Measurements from ENCODE around the gene C11orf54. TPM values are rescaled to one million over a fixed set of nuclear protein-coding genes. Genes with fewer than 3 reads are reported as not detected.
A peak's percentile ranks its signal among the peaks of the same experiment; 100 is the strongest.

The C11orf54 gene
- 28.9 TPM for polyA plus RNA-seq (2012; ENCODE audit: missing spikeins)

DNA sequence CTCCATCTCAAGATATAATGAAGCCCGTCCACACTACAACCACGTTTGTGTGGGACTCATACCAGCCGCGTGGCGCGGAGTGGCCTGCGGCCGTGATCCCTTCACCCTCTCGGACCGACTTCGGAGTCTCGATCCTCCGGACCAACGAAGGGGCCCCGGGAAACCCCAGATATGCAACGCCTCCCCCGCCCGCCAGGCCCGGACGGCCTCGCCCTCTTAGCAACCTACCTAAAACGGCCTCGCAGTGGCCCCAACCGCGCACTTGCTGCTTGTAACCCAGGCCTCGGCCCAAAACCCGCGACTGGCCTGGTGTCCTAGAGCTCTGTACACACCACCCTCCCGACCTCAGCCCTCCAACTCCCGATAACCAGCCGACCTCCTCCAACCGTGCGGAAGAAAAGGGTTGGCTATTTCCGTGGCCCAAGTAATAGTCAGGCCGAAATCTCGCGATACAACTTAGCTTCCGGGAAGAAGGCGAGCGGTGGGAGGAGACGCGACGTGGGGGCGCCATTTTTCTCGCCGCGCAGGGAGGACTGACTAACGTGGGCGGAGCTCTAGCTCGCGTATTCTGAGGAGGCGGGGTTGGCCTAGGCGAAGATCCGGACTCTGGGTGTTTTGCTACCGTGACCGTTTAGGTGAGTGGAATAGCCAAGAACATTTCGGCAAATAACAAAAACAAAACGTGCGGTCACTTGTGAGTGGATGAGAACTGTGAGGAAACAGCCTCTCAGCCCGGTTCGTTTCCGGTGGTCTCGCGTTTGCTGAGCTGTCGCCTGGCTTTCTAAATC, at the start of gene C11orf54, which contains the start of gene TAF1D:
C11orf54 (plus strand) TSS at position 579 of the 788 bp plus-strand sequence. CDS start 5,722 bp downstream, outside the sequence.
TAF1D (minus strand) TSS at position 402 of the 788 bp plus-strand sequence. CDS start 2,191 bp downstream, outside the sequence.
- TF ChIP-seq POLR2A (IDR thresholded peaks at IDR 0.05; ENCODE audit: low read depth, low read length) (peak; percentile 99), TAF1 (IDR thresholded peaks at IDR 0.05; ENCODE audit: borderline replicate concordance, low read depth, low read length) (peak; percentile 96), POLR2AphosphoS5 (IDR thresholded peaks at IDR 0.05; ENCODE audit: low read depth, low read length) (peak; percentile 100)
- peak; percentile 94 for FAIRE-seq
- DNase-seq (ENCODE audit: insufficient read length): peak; percentile 80

DNA sequence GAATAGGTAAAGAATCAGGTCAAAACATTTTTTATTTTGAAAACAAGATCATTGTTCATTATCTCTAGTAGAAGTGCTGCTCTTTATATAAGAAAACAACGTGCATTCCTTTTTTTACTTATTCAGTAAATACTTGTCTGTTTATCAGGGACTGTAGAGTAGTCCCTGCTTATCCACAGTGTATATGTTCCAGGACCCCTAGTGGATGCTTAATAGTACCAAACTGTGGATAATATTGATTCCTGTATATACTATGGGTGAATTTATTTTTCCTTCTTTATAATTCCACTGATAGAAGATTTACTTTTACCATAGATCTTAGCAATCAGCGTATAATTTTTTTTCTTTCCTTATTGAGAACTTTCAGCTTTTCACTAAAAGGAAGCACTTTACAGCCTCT, 47.4 kb upstream of the C11orf54 start:
- TF ChIP-seq POLR2AphosphoS5 (IDR thresholded peaks at IDR 0.05; ENCODE audit: low read depth, low read length): no peak
- no peak for DNase-seq (ENCODE audit: insufficient read length)
- no peak for FAIRE-seq

DNA sequence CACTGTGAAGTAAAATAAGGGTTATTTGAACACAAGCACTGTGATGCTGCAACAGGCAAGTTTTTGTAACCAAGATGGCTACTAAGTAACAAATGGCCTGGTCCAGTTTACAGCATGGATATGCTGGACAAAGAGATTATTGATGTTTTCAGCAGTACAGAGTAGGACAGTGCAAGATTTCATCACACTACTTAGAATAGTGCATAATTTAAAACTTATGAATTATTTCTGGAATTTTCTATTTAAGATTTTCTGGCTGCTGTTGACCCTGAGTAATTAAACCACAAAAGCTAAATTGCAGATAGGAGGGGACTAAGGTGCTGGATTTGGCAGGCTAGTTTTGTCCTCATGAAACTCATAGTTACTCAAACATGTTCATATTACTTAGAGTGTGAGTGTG, 46.9 kb upstream of the C11orf54 start:
- no peak for TF ChIP-seq POLR2A (IDR thresholded peaks at IDR 0.05; ENCODE audit: low read depth, low read length)
- TF ChIP-seq POLR2AphosphoS5 (IDR thresholded peaks at IDR 0.05; ENCODE audit: low read depth, low read length): no peak
- no peak for TF ChIP-seq TAF1 (IDR thresholded peaks at IDR 0.05; ENCODE audit: borderline replicate concordance, low read depth, low read length)
- FAIRE-seq: no peak
- no peak for DNase-seq (ENCODE audit: insufficient read length)

DNA sequence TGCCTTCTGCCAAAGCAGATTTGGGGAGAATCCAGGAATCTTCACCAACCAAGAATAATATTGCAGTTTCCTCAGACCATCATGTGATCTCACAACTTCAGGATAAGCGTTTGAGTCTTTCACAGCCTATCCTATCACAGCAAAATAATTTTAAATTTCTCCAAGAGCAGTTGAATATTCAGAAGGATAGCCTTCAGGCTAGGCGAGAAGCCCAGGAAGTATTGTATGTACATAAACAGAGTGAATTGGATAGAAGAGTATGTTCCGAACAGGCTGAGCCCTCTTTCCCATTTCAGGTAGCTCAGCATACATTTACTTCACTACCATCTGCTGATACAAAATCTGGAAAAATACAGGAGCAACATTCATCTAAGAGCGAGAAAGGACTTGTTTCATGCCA, 43.9 kb upstream of the C11orf54 start:
- TF ChIP-seq POLR2A (IDR thresholded peaks at IDR 0.05; ENCODE audit: low read depth, low read length): no peak
- no peak for DNase-seq (ENCODE audit: insufficient read length)
- no peak for FAIRE-seq

DNA sequence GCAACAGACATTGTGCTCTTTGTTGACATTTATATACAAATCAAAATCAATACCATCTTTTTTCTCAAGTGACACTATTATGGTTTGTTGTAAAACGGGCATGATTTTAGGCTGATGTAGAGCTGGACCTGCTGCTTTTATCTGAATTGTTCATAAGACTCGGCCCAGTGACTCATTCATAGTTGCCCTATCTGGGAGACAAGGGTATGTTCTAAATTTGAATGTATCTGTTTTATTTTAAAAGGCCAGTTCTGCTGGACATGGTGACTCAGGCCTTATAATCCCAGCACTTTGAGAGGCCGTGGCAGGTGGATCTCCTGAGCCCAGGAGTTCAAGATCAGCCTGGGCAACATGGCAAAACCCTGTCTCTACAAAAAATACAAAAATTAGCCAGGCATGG, 40.6 kb upstream of the C11orf54 start:
- no peak for DNase-seq (ENCODE audit: insufficient read length)
- no peak for FAIRE-seq
- no peak for TF ChIP-seq POLR2A (IDR thresholded peaks at IDR 0.05; ENCODE audit: low read depth, low read length)
- TF ChIP-seq POLR2AphosphoS5 (IDR thresholded peaks at IDR 0.05; ENCODE audit: low read depth, low read length): no peak

DNA sequence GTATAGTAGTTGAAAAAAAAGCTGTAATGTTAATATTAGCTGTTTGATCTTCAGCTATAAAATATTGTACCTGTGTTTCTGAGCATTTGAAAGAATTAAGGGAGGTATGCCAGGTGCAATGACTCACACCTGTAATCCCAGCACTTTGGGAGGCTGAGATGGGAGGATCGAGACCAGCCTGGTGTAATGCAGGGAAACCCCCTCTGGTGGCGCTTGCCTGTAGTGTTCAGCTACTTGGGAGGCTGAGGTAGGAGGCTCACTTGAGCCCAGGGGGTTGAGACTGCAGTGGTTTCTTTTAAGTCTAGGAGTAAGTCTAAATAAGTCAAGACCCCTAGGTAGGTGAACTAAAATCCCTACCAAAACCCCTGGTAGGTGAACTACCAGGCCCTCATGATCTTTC, 37.2 kb upstream of the C11orf54 start:
- TF ChIP-seq POLR2AphosphoS5 (IDR thresholded peaks at IDR 0.05; ENCODE audit: low read depth, low read length) (no peak), POLR2A (IDR thresholded peaks at IDR 0.05; ENCODE audit: low read depth, low read length) (no peak), TAF1 (IDR thresholded peaks at IDR 0.05; ENCODE audit: borderline replicate concordance, low read depth, low read length) (no peak)
- FAIRE-seq (no peak), DNase-seq (ENCODE audit: insufficient read length) (no peak)

DNA sequence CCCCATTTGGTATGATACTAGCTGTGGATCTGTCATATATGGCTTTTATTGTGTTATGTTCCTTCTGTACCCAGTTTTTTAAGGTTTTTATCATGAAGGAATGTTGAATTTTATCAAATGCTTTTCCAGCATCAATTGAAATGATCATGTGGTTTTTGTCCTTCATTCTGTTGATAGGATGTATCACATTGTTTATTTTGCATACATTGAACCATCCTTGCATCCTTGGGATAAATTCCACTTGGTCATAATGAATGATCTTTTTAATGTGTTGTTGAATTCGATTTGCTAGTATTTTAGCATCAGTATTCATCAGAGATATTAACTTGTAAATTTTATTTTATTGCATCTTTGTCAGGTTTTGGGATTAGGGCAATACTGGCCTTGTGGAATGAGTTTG, 31.2 kb upstream of the C11orf54 start:
- FAIRE-seq: peak; percentile 68
- DNase-seq (ENCODE audit: insufficient read length): no peak
- no peak for TF ChIP-seq POLR2AphosphoS5 (IDR thresholded peaks at IDR 0.05; ENCODE audit: low read depth, low read length)
- TF ChIP-seq POLR2A (IDR thresholded peaks at IDR 0.05; ENCODE audit: low read depth, low read length): no peak
- TF ChIP-seq TAF1 (IDR thresholded peaks at IDR 0.05; ENCODE audit: borderline replicate concordance, low read depth, low read length): no peak

DNA sequence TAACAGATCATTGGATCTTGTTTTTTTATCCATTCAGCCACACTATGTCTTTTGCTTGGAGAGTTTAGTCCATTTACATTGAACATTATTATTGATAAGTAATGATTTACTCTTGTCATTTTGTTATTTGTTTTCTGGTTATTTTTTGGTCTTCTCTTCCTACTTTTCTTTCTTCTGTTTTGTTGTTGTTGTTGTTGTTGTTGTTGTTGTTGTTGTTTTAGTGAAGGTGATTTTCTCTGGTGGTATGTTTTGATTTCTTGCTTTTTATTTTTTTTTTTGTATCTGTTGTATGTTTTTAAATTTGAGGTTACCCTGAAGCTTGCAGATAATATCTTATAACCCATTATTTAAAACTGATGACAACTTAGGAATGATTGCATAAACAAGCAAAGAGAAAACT, 28.8 kb upstream of the C11orf54 start:
- DNase-seq (ENCODE audit: insufficient read length) (no peak), FAIRE-seq (no peak)
- TF ChIP-seq POLR2AphosphoS5 (IDR thresholded peaks at IDR 0.05; ENCODE audit: low read depth, low read length): no peak
- no peak for TF ChIP-seq TAF1 (IDR thresholded peaks at IDR 0.05; ENCODE audit: borderline replicate concordance, low read depth, low read length)
- TF ChIP-seq POLR2A (IDR thresholded peaks at IDR 0.05; ENCODE audit: low read depth, low read length): no peak

DNA sequence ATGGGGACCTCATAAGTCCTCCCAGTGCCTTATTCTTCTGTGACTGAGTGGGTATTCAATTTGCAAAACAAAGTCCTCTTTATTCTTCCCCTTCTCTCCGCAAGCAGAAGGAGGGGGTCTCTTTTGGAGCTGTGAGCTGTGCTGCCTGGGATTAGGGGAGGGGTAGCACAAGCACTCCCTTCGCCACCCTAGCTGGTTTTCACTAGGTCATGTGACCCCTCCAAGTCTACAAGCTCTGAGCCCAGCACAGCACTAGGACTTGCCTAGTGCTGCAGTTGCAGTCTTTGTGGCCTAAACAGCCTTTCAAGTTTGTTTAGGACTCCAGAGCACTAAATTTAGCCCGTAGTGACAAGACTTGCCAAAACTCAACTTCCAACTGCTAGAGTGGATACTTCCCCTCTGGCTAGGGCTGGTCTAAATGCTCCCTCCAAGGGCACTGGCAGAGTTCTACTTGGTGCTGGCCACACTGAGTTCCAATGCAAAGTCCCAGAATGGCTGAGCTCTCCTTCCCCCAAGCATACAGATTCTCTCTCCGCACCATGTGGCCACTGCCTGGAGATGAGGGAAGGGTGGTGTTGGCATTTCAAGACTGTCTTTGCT, 25.6 kb upstream of the C11orf54 start:
- no peak for TF ChIP-seq POLR2A (IDR thresholded peaks at IDR 0.05; ENCODE audit: low read depth, low read length)
- TF ChIP-seq POLR2AphosphoS5 (IDR thresholded peaks at IDR 0.05; ENCODE audit: low read depth, low read length): no peak
- no peak for TF ChIP-seq TAF1 (IDR thresholded peaks at IDR 0.05; ENCODE audit: borderline replicate concordance, low read depth, low read length)
- DNase-seq (ENCODE audit: insufficient read length) (no peak), FAIRE-seq (no peak)

DNA sequence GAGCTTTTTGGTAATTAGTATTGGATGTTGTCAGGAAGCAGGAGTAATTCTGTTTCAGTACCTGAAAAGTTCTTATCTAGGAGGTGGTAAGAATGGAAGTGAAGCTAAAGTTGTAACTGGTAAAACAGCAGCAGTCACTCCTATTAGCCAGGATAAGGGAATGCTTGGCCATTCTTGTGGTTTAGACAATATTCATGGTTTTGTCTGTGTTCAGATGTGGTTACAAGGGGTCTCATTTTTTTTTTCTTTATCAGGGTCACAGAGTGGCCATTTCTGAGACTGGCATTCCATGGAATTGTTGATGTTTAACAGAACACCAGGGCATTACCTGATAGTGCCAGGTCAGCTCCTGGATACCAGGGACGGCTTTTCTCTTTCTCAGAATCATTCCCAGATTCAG, 24.0 kb upstream of the C11orf54 start:
- no peak for DNase-seq (ENCODE audit: insufficient read length)
- no peak for FAIRE-seq
- TF ChIP-seq TAF1 (IDR thresholded peaks at IDR 0.05; ENCODE audit: borderline replicate concordance, low read depth, low read length) (no peak), POLR2A (IDR thresholded peaks at IDR 0.05; ENCODE audit: low read depth, low read length) (no peak), POLR2AphosphoS5 (IDR thresholded peaks at IDR 0.05; ENCODE audit: low read depth, low read length) (no peak)

DNA sequence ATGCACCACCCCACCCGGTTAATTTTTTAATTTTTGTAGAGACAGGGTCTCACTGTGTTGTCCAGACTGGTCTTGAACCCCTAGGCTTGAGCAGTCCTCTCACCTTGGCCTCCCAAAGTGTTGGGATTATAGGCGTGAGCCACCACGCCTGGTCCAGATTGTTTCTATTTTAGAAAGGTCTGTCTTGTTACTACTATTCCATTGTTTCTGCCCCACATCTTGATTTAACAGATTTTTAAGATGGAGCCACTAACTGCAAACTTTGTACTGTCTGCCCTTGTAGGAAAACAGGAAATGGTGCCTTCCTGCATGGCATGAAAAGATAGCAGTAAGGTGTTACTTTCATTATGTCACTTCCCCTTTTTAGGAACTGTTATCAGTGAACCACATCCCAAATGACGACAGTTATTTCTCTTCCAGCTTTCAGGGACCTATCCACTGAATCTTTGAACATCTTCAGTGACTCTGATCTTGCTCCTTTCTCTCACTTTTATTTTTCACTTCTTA, 23.4 kb upstream of the C11orf54 start:
- FAIRE-seq: peak; percentile 84
- DNase-seq (ENCODE audit: insufficient read length): peak; percentile 1
- TF ChIP-seq POLR2A (IDR thresholded peaks at IDR 0.05; ENCODE audit: low read depth, low read length) (no peak), POLR2AphosphoS5 (IDR thresholded peaks at IDR 0.05; ENCODE audit: low read depth, low read length) (no peak), TAF1 (IDR thresholded peaks at IDR 0.05; ENCODE audit: borderline replicate concordance, low read depth, low read length) (no peak)

DNA sequence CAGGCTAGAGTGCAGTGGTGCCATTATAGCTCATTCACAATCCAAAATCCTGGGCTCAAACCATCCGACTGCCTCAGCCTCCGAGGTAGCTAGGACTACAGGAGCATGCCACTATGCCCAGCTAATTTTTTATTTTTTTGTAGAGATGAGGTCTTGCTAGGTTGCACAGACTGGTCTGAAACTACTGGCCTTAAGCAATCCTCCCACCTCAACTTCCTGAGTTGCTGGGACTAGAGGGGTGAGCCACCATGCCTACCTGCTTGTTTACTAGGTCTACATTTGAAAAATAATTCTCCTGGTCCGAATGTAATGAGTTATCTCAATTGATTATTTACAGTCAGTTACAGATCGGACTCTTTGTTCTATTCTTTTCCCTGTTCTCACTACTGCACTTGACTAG, 22.2 kb upstream of the C11orf54 start:
- no peak for FAIRE-seq
- TF ChIP-seq POLR2AphosphoS5 (IDR thresholded peaks at IDR 0.05; ENCODE audit: low read depth, low read length): no peak
- no peak for DNase-seq (ENCODE audit: insufficient read length)

All from GM12892 (cell line).